Mesangial cell (primary cell): Measurements from ENCODE around the gene YARS1. TPM values are rescaled to one million over a fixed set of nuclear protein-coding genes. Genes with fewer than 3 reads are reported as not detected.

Experiments
- total RNA-seq: library from RNA; depleted of rRNA; stranded (reverse); fragments of >200 nt; gene quantifications from 2 replicates; pipeline ENCODE4 v1.2.3, GENCODE V29; 2015

The YARS1 gene
- 82.0 and 114 TPM in 2 replicates for total RNA-seq

GRCh38 chr1:32817159-32817814 is at the start of gene YARS1, which contains the start of gene S100PBP:
Gene YARS1, minus strand, starts transcription at chr1:32817358. Its CDS starts 114 bp downstream, at chr1:32817244.
Gene S100PBP, plus strand, starts transcription at chr1:32817653. Its CDS starts 8,447 bp downstream, at chr1:32826100.

Other genes with a start within 250 kb of the YARS1 start
- gene ZBTB8OS, start 166.8 kb downstream of the YARS1 start, total RNA-seq: 18.7 and 18.8 TPM in 2 replicates
- gene RBBP4, start 166.2 kb downstream of the YARS1 start, total RNA-seq: 165 and 184 TPM in 2 replicates
- gene SYNC, start 114.6 kb downstream of the YARS1 start, total RNA-seq: 13.5 and 19.3 TPM in 2 replicates
- gene S100PBP, start 295 bp upstream of the YARS1 start, total RNA-seq: 11.7 and 12.8 TPM in 2 replicates
- 0.51 and 0.81 TPM in 2 replicates for gene FNDC5, start 53.6 kb upstream of the YARS1 start, total RNA-seq
- gene HPCA, start 69.1 kb upstream of the YARS1 start, total RNA-seq: 1.1 TPM in 1 of 2 replicates, not detected in the other
- 109 and 130 TPM in 2 replicates for gene TMEM54, start 84.0 kb upstream of the YARS1 start, total RNA-seq
- 18.4 and 25.5 TPM in 2 replicates for gene RNF19B, start 147.5 kb upstream of the YARS1 start, total RNA-seq
- gene AK2, start 219.5 kb upstream of the YARS1 start, total RNA-seq: 113 and 167 TPM in 2 replicates